Measurements from ENCODE around the gene CDKAL1. TPM values are rescaled to one million over a fixed set of nuclear protein-coding genes. Genes with fewer than 3 reads are reported as not detected.

Gene CDKAL1
- total RNA-seq, 3 donors from 2014 or later: 13.0 to 27.2 (median 18.0) TPM

GRCh38 chr6:20841806-20842205 lies 307.5 kb downstream of the CDKAL1 start:
- no peak for DNase-seq (ENCODE audit: low spot score in 2 of 2)
- Histone ChIP-seq H3K27ac (no peak overlapping the region), H3K4me3 (no peak overlapping the region), H3K27me3 (no peaks in the 10 kb centered on the region), H3K9me3 (no peaks in the 10 kb centered on the region), H3K36me3 (no peaks in the 10 kb centered on the region), H3K4me1 (no peaks in the 10 kb centered on the region)
- intact Hi-C loops (cut with DNase I; ENCODE audit: low total_unique reads): no loop called here
- TF ChIP-seq POLR2A (IDR thresholded peaks at IDR 0.05): no peak
- TF ChIP-seq POLR2AphosphoS5 (IDR thresholded peaks at IDR 0.05): no peak
- no peak for TF ChIP-seq CTCF (IDR thresholded peaks at IDR 0.05)

- Histone ChIP-seq H3K36me3 (no peaks in the 10 kb centered on the region), H3K27me3 (no peaks in the 10 kb centered on the region), H3K4me3 (no peak overlapping the region), H3K27ac (no peak overlapping the region), H3K9me3 (no peaks in the 10 kb centered on the region), H3K4me1 (no peaks in the 10 kb centered on the region)
- TF ChIP-seq POLR2A (IDR thresholded peaks at IDR 0.05): no peak
- no peak for TF ChIP-seq POLR2AphosphoS5 (IDR thresholded peaks at IDR 0.05)
- no peak for TF ChIP-seq CTCF (IDR thresholded peaks at IDR 0.05)
- no peak for DNase-seq (ENCODE audit: low spot score in 2 of 2)
- intact Hi-C loops (cut with DNase I; ENCODE audit: low total_unique reads): no loop called here
These were observed 311.3 kb downstream of the CDKAL1 start for GRCh38 chr6:20845592-20845991.

GRCh38 chr6:20846602-20847028 lies 312.4 kb downstream of the CDKAL1 start:
- no peak for DNase-seq (ENCODE audit: low spot score in 2 of 2)
- H3K9me3 ChIP-seq: no peaks in the 10 kb centered on the region
- no peaks in the 10 kb centered on the region for H3K27me3 ChIP-seq
- no peak overlapping the region for H3K4me3 ChIP-seq
- H3K36me3 ChIP-seq: no peaks in the 10 kb centered on the region
- no peaks in the 10 kb centered on the region for H3K4me1 ChIP-seq
- no peak for TF ChIP-seq POLR2AphosphoS5 (IDR thresholded peaks at IDR 0.05)
- TF ChIP-seq POLR2A (IDR thresholded peaks at IDR 0.05): no peak
- no peak for TF ChIP-seq CTCF (IDR thresholded peaks at IDR 0.05)
- intact Hi-C loops (cut with DNase I; ENCODE audit: low total_unique reads): no loop called here
- H3K27ac ChIP-seq: no peak overlapping the region

- no peak overlapping the region for H3K4me3 ChIP-seq
These were observed 313.6 kb downstream of the CDKAL1 start for GRCh38 chr6:20847904-20848303.

More at GRCh38 chr6:20847904-20848303, 313.6 kb downstream of the CDKAL1 start:
- Histone ChIP-seq H3K9me3 (no peaks in the 10 kb centered on the region), H3K4me1 (no peaks in the 10 kb centered on the region), H3K27me3 (no peaks in the 10 kb centered on the region), H3K36me3 (no peaks in the 10 kb centered on the region), H3K27ac (no peak overlapping the region)
- TF ChIP-seq POLR2AphosphoS5 (IDR thresholded peaks at IDR 0.05) (no peak), POLR2A (IDR thresholded peaks at IDR 0.05) (no peak), CTCF (IDR thresholded peaks at IDR 0.05) (no peak)
- intact Hi-C loops (cut with DNase I; ENCODE audit: low total_unique reads): no loop called here
- DNase-seq (ENCODE audit: low spot score in 2 of 2): no peak
